Mammary epithelial cell (primary cell): ENCODE measurements around the gene ERV3-1.
"Not testable (repeated sequence)": the region's sequence is repeated elsewhere in the genome, so short reads cannot be mapped to it uniquely, and the experiment has no call there.

Experiments used
- CTCF ChIP-seq, 2 donors: IDR thresholded peaks in 1 of 2; conservative IDR thresholded peaks in 1 of 2; 2 replicates each; pipeline ENCODE4 v1.5.1; 2011 to 2012; ENCODE audit warnings: inconsistent platforms in 2 of 2, low read length in 2 of 2, mild to moderate bottlenecking in 2 of 2, control low read depth in 1 of 2, low read depth in 1 of 2; ENCODE audit not compliant: insufficient read depth in 1 of 2; ENCODE audit errors: extremely low read depth in 1 of 2
- EZH2 ChIP-seq: IDR thresholded peaks from 2 replicates; pipeline ENCODE4 v1.6.1; 2012; ENCODE audit warnings: low read length, inconsistent platforms, borderline replicate concordance

DNA sequence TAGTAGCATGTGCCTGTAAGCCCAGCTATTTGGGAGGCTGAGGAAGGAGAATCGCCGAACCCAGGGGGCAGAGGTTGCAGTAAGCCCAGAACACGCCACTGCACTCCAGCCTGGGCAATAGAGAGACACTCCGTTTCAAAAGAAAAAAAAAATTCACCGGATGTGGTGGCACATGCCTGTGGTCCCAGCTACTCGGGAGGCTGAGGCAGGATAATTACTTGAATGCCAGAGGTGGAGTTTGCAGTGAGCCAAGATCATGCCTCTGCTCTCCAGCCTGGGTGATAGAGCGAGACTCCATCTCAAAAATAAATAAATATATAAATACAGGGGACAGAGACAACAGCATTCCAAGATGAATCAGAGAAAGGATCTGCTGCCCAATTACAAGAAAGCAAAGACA is 3.4 kb upstream of the ERV3-1 start:
- TF ChIP-seq CTCF (conservative IDR thresholded peaks at IDR 0.05 in 1 of 2, IDR thresholded peaks at IDR 0.05 in 1 of 2; ENCODE audit: extremely low read depth in 1 of 2, insufficient read depth in 1 of 2, low read depth in 1 of 2, low read length in 2 of 2); EZH2: not testable (repeated sequence)
